Keratinocyte (primary cell): ENCODE measurements around the gene PEAK3. TPM values are rescaled to one million over a fixed set of nuclear protein-coding genes. Genes with fewer than 3 reads are reported as not detected.

Source experiments
- DNase-seq: peaks from one replicate; pipeline ENCODE4 v3.0.0-alpha.2; 2011; ENCODE audit warnings: low read depth, missing footprints, low spot score
- FAIRE-seq: peaks from 2 replicates; lab custom pipeline; 2011; peaks lifted over from hg19 to GRCh38; lab: Jason Lieb, UNC
- H2AFZ ChIP-seq: 2 replicates; pipeline ENCODE4 v1.6.0; 2012; ENCODE audit warnings: low read length, control low read depth, inconsistent platforms; ENCODE audit not compliant: control insufficient read depth
- H3K27ac ChIP-seq: 2 replicates; pipeline ENCODE4 v1.5.1; 2011; ENCODE audit warnings: low read length; ENCODE audit not compliant: control insufficient read depth, insufficient read depth
- H3K27me3 ChIP-seq: 3 replicates; pipeline ENCODE4 v1.6.0; 2011; ENCODE audit warnings: low read length; ENCODE audit not compliant: control insufficient read depth, insufficient read depth; ENCODE audit errors: extremely low read depth
- H3K36me3 ChIP-seq, 2 experiments: 2 replicates in 1 of 2; 3 replicates in 1 of 2; pipeline ENCODE4 v1.5.1; 2011; ENCODE audit warnings: low read length in 2 of 2, mild to moderate bottlenecking in 1 of 2; ENCODE audit not compliant: control insufficient read depth in 2 of 2, insufficient read depth in 2 of 2; ENCODE audit errors: extremely low read depth in 1 of 2
- H3K4me1 ChIP-seq: 3 replicates; pipeline ENCODE4 v1.5.1; 2011; ENCODE audit warnings: low read length; ENCODE audit not compliant: control insufficient read depth, insufficient read depth; ENCODE audit errors: extremely low read depth
- H3K4me2 ChIP-seq: 3 replicates; pipeline ENCODE4 v1.6.0; 2011; ENCODE audit warnings: low read depth, low read length; ENCODE audit not compliant: control insufficient read depth, insufficient read depth; ENCODE audit errors: extremely low read depth
- H3K4me3 ChIP-seq, 3 experiments: fragments of 200-600 bp in 1 of 3; sonication (generic) in 1 of 3; 2 replicates in 2 of 3; 3 replicates in 1 of 3; pipeline ENCODE4 v1.5.1; 2011 to 2016; ENCODE audit warnings: low read length in 3 of 3, mild to moderate bottlenecking in 3 of 3, control low read depth in 2 of 3, inconsistent platforms in 1 of 3, low read depth in 1 of 3, mixed read lengths in 1 of 3, mixed run types in 1 of 3, moderate library complexity in 1 of 3; ENCODE audit not compliant: control insufficient read depth in 2 of 3, insufficient read depth in 2 of 3; ENCODE audit errors: extremely low read depth in 1 of 3
- H3K79me2 ChIP-seq: 2 replicates; pipeline ENCODE4 v1.6.0; 2012; ENCODE audit warnings: low read length; ENCODE audit not compliant: control insufficient read depth, insufficient read depth
- H3K9ac ChIP-seq: 3 replicates; pipeline ENCODE4 v1.6.0; 2011; ENCODE audit warnings: low read length; ENCODE audit not compliant: control insufficient read depth, insufficient read depth; ENCODE audit errors: extremely low read depth
- H3K9me1 ChIP-seq: 3 replicates; pipeline ENCODE4 v1.6.0; 2011; ENCODE audit warnings: low read length; ENCODE audit not compliant: control insufficient read depth, insufficient read depth; ENCODE audit errors: extremely low read depth
- H3K9me3 ChIP-seq: 2 replicates; pipeline ENCODE4 v1.5.1; 2012; ENCODE audit warnings: low read depth, low read length; ENCODE audit not compliant: control insufficient read depth
- H4K20me1 ChIP-seq: 3 replicates; pipeline ENCODE4 v1.6.0; 2011; ENCODE audit warnings: low read length; ENCODE audit not compliant: control insufficient read depth, insufficient read depth; ENCODE audit errors: extremely low read depth
- CTCF ChIP-seq, 3 experiments: IDR thresholded peaks in 1 of 3; conservative IDR thresholded peaks in 1 of 3; optimal IDR thresholded peaks in 1 of 3; 2 replicates in 2 of 3; 3 replicates in 1 of 3; pipeline versions ENCODE3 to v1.5.1; 2011; ENCODE audit warnings: low read length in 3 of 3, mild to moderate bottlenecking in 3 of 3, moderate library complexity in 2 of 3, control low read depth in 1 of 3, inconsistent platforms in 1 of 3; ENCODE audit not compliant: insufficient read depth in 2 of 3; ENCODE audit errors: extremely low read depth in 1 of 3
- EZH2 ChIP-seq: IDR thresholded peaks from one replicate; pipeline ENCODE4 v1.6.1; 2012; ENCODE audit warnings: inconsistent platforms, mild to moderate bottlenecking, low read length, moderate library complexity
- dilution Hi-C: fragments of 300-500 bp; cut with MboI; formaldehyde crosslinking; loops from one replicate; pipeline ENCODE4 v1.7.0; 2020; ENCODE audit warnings: low sequenced_read_pairs; ENCODE audit not compliant: extremely low pct_ligation_motif_present
- polyA plus RNA-seq, 5 experiments: library from polyadenylated mRNA; depleted of rRNA in 3 of 5; stranded (reverse) in 3 of 5; stranded (forward) in 1 of 5; unstranded in 1 of 5; fragments of >200 nt; gene quantifications; 1 replicate in 1 of 5; 2 replicates in 3 of 5; 3 replicates in 1 of 5; pipeline versions ENCODE4 v1.2.1 to v1.2.3, GENCODE V29; 2011 to 2012; ENCODE audit warnings: missing spikeins in 2 of 5, low read depth in 1 of 5, low replicate concordance in 1 of 5

Gene PEAK3
- polyA plus RNA-seq, 1 donor (not counting 4 experiments of a cell fraction or from before 2014, with no cell fraction given) = not detected

GRCh38 chr19:2268861-2269243 is 13.1 kb downstream of the PEAK3 start:
- Histone ChIP-seq H3K27me3 (no peaks in the 10 kb centered on the region), H2AFZ (peak overlapping the region; percentile 65), H3K27ac (no peak overlapping the region), H3K9me1 (no peaks in the 10 kb centered on the region), H3K4me1 (peaks cover 13% of the 10 kb centered on the region), H3K36me3 (peaks cover 6 to 10% of the 10 kb centered on the region in 2 experiments), H3K79me2 (peaks cover 38% of the 10 kb centered on the region), H3K9ac (peak overlapping the region; percentile 71), H3K9me3 (no peaks in the 10 kb centered on the region), H3K4me3 (peak overlapping the region; percentile 55 to 77 (median 74)), H3K4me2 (peak overlapping the region; percentile 87), H4K20me1 (peaks cover 23% of the 10 kb centered on the region)
- DNase-seq (no peak), FAIRE-seq (no peak)
- TF ChIP-seq CTCF (optimal IDR thresholded peaks at IDR 0.05 in 1 of 3, IDR thresholded peaks at IDR 0.05 in 1 of 3, conservative IDR thresholded peaks at IDR 0.05 in 1 of 3; ENCODE audit: extremely low read depth in 1 of 3, insufficient read depth in 2 of 3, low read length in 3 of 3) (no peak), EZH2 (no peak)
- dilution Hi-C loops = no loop called here

GRCh38 chr19:2268480-2268830 is 13.5 kb downstream of the PEAK3 start:
- FAIRE-seq = no peak
- Histone ChIP-seq H3K27me3 (no peaks in the 10 kb centered on the region), H3K4me2 (peak overlapping the region; percentile 87), H3K27ac (no peak overlapping the region), H3K4me3 (peak overlapping the region in 1 of 3 experiments; percentile 74), H3K4me1 (peaks cover 11% of the 10 kb centered on the region), H3K36me3 (peaks cover 5 to 8% of the 10 kb centered on the region in 2 experiments), H4K20me1 (peaks cover 20% of the 10 kb centered on the region), H3K9ac (peak overlapping the region; percentile 71), H2AFZ (peak overlapping the region; percentile 14), H3K79me2 (peaks cover 36% of the 10 kb centered on the region), H3K9me3 (no peaks in the 10 kb centered on the region), H3K9me1 (no peaks in the 10 kb centered on the region)
- dilution Hi-C loops = no loop called here
- DNase-seq = no peak
- TF ChIP-seq CTCF (optimal IDR thresholded peaks at IDR 0.05 in 1 of 3, IDR thresholded peaks at IDR 0.05 in 1 of 3, conservative IDR thresholded peaks at IDR 0.05 in 1 of 3; ENCODE audit: extremely low read depth in 1 of 3, insufficient read depth in 2 of 3, low read length in 3 of 3) = no peak
- no peak for TF ChIP-seq EZH2
